HG03432 (cell line): ENCODE results near the gene EHD1.
A peak's percentile ranks its signal among the peaks of the same experiment; 100 is the strongest.

Experiments used
- ATAC-seq: cut with Tn5 transposase; IDR thresholded peaks from one replicate; pipeline ENCODE4 v1.9.1; 2021; ENCODE audit warnings: mild to moderate bottlenecking, moderate library complexity; ENCODE audit not compliant: unreplicated experiment

The EHD1 gene

GRCh38 chr11:64891880-64892279 is 13.5 kb upstream of the EHD1 start:
- no peak for ATAC-seq

GRCh38 chr11:64891215-64891848 is 12.9 kb upstream of the EHD1 start:
- ATAC-seq: no peak

GRCh38 chr11:64890522-64890939 is 12.1 kb upstream of the EHD1 start:
- no peak for ATAC-seq

- ATAC-seq: no peak
Measured at GRCh38 chr11:64888729-64889511, 10.5 kb upstream of the EHD1 start.

- no peak for ATAC-seq
Measured at GRCh38 chr11:64888406-64888728, 9.9 kb upstream of the EHD1 start.

- ATAC-seq: peak; percentile 82
Measured at GRCh38 chr11:64887757-64888405, 9.5 kb upstream of the EHD1 start.

GRCh38 chr11:64887234-64887756 is 8.9 kb upstream of the EHD1 start:
- ATAC-seq: no peak

- ATAC-seq: no peak
Measured at GRCh38 chr11:64885367-64886286, 7.2 kb upstream of the EHD1 start.

GRCh38 chr11:64884019-64884418 is 5.6 kb upstream of the EHD1 start:
- ATAC-seq: no peak

GRCh38 chr11:64883575-64883974 is 5.2 kb upstream of the EHD1 start:
- no peak for ATAC-seq

- no peak for ATAC-seq
Measured at GRCh38 chr11:64882243-64882642, 3.8 kb upstream of the EHD1 start.

GRCh38 chr11:64881476-64881875 is 3.1 kb upstream of the EHD1 start:
- no peak for ATAC-seq

- no peak for ATAC-seq
Measured at GRCh38 chr11:64880240-64881001, 2.0 kb upstream of the EHD1 start.

GRCh38 chr11:64879244-64879900 is 951 bp upstream of the EHD1 start:
- no peak for ATAC-seq

GRCh38 chr11:64878223-64878493 is 263 bp downstream of the EHD1 start:
- no peak for ATAC-seq

- ATAC-seq: peak; percentile 21
Measured at GRCh38 chr11:64877390-64878222, 815 bp downstream of the EHD1 start.

- ATAC-seq: no peak
Measured at GRCh38 chr11:64876835-64877341, 1.5 kb downstream of the EHD1 start.

GRCh38 chr11:64876229-64876750 is 2.1 kb downstream of the EHD1 start:
- no peak for ATAC-seq
